ENCODE data around the gene LRBA.

DNA sequence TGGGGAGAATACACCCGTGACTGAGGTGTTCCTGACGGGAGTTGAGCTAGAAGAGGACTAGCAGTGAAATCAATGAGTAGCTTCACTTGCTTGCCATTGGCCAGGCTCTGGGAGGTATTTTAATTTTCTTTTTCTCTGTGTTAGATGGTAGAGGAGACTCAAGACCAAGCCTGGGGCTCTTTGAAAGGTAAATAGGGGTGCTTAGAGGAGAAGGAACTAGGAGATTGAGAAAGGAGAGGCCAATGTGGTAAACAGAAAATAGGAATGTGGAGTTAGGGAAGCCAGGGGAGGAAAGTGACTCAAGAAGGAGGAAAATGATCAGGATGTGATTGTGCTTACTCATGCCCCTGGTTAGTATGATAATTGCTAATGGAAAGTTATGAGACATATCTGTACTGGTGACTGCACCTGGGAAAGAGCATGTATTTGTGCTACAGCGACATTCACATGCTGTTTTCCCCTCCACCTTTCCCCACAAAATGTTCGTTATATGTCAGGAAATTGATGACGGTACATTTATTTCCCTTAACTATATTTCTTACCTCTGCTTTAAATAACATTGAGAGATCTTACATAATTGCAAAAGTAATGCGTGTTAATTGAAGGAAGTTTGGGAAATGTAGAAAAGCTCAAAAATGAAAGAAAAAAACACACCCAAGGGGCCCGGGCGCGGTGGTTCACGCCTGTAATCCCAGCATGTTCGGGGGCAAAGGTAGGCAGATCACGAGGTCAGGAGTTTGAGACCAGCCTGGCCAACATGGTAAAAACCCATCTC, 16.9 kb upstream of the LRBA start:
- peak; percentile 74 for TF ChIP-seq NFIC (IDR thresholded peaks at IDR 0.05)
- no peak for TF ChIP-seq CBX3 (IDR thresholded peaks at IDR 0.05; ENCODE audit: borderline replicate concordance in 1 of 2, low read length in 2 of 2)
- TF ChIP-seq KLF13 (tag; IDR thresholded peaks at IDR 0.05; ENCODE audit: borderline replicate concordance, low read depth), result no peak
- no peak for TF ChIP-seq CTCF (IDR thresholded peaks at IDR 0.05 in 2 of 3, conservative IDR thresholded peaks at IDR 0.05 in 1 of 3; ENCODE audit: insufficient read depth in 2 of 3, low read depth in 1 of 3, low read length in 3 of 3)
- TF ChIP-seq GATAD2A (IDR thresholded peaks at IDR 0.05), result no peak; the same call in 1 of the 2 replicates
- TF ChIP-seq EZH2 (IDR thresholded peaks at IDR 0.05; ENCODE audit: borderline replicate concordance, low read depth, low read length), result no peak
- TF ChIP-seq ZNF511 (CRISPR knock-in tag; IDR thresholded peaks at IDR 0.05), result no peak

Data from K562 (cell line).